ENCODE measurements around the gene CRB2.

CRB2 gene

GRCh38 chr9:123354806-123355508 lies 1.0 kb upstream of the CRB2 start:
- no peak for DNase-seq (ENCODE audit: low read depth in 1 of 2, low spot score in 1 of 2)
- Histone ChIP-seq H3K4me3 (replicated peaks; ENCODE audit: insufficient read depth, low read length) (no peak overlapping the region), H3K27me3 (ENCODE audit: insufficient read depth, poor library complexity, severe bottlenecking) (no peaks in the 10 kb centered on the region), H3K27ac (replicated peaks) (no peak overlapping the region)
- TF ChIP-seq CTCF (IDR thresholded peaks at IDR 0.05; ENCODE audit: insufficient read depth, low read length) (no peak), REST (IDR thresholded peaks at IDR 0.05; ENCODE audit: insufficient replicate concordance, low read depth) (no peak), POLR2AphosphoS5 (IDR thresholded peaks at IDR 0.05; ENCODE audit: low read depth) (no peak), GABPA (IDR thresholded peaks at IDR 0.05; ENCODE audit: low read depth) (no peak), SPI1 (IDR thresholded peaks at IDR 0.05; ENCODE audit: borderline replicate concordance, low read depth) (no peak)

- no peak overlapping the region for H3K4me3 ChIP-seq (replicated peaks; ENCODE audit: insufficient read depth, low read length)
- no peak for DNase-seq (ENCODE audit: low read depth in 1 of 2, low spot score in 1 of 2)
These were observed 1.1 kb downstream of the CRB2 start for GRCh38 chr9:123356851-123357742.

More at GRCh38 chr9:123356851-123357742, 1.1 kb downstream of the CRB2 start:
- Histone ChIP-seq H3K27ac (replicated peaks) (no peak overlapping the region), H3K27me3 (ENCODE audit: insufficient read depth, poor library complexity, severe bottlenecking) (no peaks in the 10 kb centered on the region)
- no peak for TF ChIP-seq GABPA (IDR thresholded peaks at IDR 0.05; ENCODE audit: low read depth)
- no peak for TF ChIP-seq SPI1 (IDR thresholded peaks at IDR 0.05; ENCODE audit: borderline replicate concordance, low read depth)
- no peak for TF ChIP-seq CTCF (IDR thresholded peaks at IDR 0.05; ENCODE audit: insufficient read depth, low read length)
- TF ChIP-seq POLR2AphosphoS5 (IDR thresholded peaks at IDR 0.05; ENCODE audit: low read depth) = no peak
- TF ChIP-seq REST (IDR thresholded peaks at IDR 0.05; ENCODE audit: insufficient replicate concordance, low read depth) = no peak
